ENCODE data around the gene TMEM272.

The TMEM272 gene

DNA sequence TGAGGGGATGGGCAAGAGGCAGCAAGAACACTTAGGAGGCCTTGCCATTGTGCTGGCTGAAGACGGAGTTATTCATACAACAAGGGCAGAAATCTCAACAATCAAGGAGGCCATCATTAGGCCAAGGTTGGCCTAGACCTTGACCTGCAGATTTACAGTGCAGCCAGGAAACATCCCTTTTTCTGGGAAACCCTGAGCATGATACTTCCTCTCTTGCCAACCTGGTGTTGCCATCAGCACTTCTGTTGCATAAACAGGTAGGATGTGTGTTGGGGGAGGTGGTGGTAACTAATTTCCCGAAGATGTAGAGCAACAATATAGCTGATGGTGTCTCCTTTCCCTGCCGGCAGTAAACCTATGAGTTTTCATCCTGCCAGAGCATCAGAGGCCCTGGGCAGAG, 8.0 kb downstream of the TMEM272 start:
- TF ChIP-seq, protein P1, sequence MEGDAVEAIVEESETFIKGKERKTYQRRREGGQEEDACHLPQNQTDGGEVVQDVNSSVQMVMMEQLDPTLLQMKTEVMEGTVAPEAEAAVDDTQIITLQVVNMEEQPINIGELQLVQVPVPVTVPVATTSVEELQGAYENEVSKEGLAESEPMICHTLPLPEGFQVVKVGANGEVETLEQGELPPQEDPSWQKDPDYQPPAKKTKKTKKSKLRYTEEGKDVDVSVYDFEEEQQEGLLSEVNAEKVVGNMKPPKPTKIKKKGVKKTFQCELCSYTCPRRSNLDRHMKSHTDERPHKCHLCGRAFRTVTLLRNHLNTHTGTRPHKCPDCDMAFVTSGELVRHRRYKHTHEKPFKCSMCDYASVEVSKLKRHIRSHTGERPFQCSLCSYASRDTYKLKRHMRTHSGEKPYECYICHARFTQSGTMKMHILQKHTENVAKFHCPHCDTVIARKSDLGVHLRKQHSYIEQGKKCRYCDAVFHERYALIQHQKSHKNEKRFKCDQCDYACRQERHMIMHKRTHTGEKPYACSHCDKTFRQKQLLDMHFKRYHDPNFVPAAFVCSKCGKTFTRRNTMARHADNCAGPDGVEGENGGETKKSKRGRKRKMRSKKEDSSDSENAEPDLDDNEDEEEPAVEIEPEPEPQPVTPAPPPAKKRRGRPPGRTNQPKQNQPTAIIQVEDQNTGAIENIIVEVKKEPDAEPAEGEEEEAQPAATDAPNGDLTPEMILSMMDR (IDR thresholded peaks at IDR 0.05; ENCODE audit: low read depth, low read length, missing control alignments) = no peak
- DNase-seq (ENCODE audit: extremely low read depth, low read depth) = no peak

DNA sequence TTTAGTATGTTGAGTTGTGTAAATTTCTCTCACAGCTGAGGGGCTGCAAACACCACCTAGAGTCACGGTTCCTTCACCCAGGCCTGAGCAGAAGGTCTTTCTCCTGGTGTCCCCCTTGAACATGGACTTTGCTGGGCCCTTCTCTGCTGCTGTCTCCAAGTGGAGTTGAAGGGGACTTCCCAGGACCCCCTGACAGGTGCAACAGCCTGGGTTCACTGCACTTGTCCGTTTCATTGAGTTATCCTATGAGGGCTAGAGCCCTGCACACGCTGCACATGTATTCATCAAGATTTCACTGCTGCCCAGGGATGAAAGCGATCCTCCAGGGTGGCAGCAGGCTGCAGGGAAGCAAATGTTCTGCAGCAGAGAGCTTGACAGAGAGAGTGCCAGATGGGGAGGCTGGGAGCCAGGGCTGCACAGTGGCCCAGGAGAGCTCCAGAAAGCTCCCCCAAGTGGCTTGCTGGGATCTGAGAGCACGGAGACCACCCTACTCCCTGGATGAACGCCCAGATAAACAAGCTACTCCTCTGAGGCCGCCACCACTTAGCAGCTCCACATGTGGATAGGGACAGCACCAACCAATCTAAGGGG, 10.3 kb downstream of the TMEM272 start:
- H3K4me3 ChIP-seq (replicated peaks; ENCODE audit: low read depth, low read length) = no peak overlapping the region
- DNase-seq (ENCODE audit: extremely low read depth, low read depth) = no peak
- TF ChIP-seq, protein P1 (IDR thresholded peaks at IDR 0.05; ENCODE audit: low read depth, low read length, missing control alignments) = no peak

More for the DNA sequence above, 8.0 kb downstream of the TMEM272 start:
- no peak overlapping the region for H3K4me3 ChIP-seq (replicated peaks; ENCODE audit: low read depth, low read length)

DNA sequence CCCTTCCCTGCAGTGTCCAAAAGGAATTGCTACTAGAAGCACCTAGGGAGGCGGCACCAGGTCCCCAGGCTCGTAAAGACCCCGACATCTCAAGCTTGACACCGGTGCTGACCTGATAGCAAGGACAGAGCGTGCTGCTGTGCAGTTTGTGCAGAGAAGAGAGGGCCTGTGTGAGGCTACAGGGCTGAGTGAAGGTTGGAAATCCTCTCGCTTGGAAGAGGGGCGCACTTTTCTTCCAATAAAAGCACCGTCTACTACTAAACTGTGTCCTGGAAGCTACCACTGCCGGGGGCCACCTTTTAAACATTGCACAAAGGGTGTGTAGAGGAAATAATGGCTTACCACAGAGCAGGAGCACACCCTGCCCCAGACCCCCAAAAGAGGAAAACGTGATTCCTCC, 11.0 kb downstream of the TMEM272 start:
- H3K4me3 ChIP-seq (replicated peaks; ENCODE audit: low read depth, low read length) = no peak overlapping the region
- TF ChIP-seq, protein P1 (IDR thresholded peaks at IDR 0.05; ENCODE audit: low read depth, low read length, missing control alignments) = no peak
- no peak for DNase-seq (ENCODE audit: extremely low read depth, low read depth)

DNA sequence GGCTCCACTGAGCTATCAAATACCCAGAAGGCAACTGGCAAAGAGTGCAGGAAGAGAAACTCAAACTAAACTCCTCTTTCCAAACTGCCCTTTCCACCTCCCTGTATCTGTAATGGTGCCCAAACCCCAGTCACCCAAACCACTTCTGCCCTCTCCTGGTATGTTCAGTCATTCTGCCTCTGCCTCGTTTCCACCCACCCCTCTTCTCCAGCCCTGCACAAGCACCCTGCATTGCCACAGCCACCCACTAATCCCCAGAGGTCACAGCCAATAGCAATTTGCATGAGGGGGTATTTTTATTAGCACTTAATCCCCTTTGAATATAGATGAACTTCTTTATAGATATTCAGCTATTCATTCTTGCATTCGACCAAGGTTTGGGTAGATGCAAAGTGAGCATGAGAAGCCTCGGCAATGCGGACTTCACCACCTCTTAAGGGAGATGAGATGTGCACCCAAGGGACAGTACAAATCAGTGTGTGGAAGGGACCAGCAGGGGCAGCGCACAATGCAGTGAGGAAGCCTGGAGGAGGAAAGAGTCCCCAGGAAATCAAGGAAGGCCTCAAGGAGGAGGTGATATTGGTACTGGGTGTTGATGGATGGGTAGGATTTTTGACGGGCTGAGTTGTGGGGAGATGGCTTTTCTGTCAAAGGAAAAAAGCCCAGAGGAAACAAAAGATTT, 12.4 kb downstream of the TMEM272 start:
- no peak overlapping the region for H3K4me3 ChIP-seq (replicated peaks; ENCODE audit: low read depth, low read length)
- no peak for DNase-seq (ENCODE audit: extremely low read depth, low read depth)
- TF ChIP-seq, protein P1 (IDR thresholded peaks at IDR 0.05; ENCODE audit: low read depth, low read length, missing control alignments) = no peak

DNA sequence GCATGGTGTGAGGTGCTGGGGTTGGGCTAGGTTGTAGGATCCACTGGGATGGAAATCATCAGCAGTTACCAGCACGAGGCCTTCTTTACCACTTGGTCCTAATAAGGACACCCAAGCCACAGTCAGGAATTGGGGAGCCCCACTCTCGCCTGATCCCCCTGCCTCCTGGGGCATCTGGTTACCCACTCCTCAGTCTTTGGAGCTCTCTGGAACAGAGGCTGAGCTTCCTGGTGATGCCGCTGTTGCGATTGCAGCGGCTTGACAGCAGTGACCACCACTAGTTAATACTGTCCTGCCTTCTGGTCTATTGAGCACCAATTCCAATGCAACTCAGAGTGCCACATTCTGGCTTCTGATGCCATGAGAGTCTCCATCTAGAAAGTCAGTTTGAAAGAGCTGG, 13.5 kb downstream of the TMEM272 start:
- TF ChIP-seq, protein P1 (IDR thresholded peaks at IDR 0.05; ENCODE audit: low read depth, low read length, missing control alignments) = no peak
- DNase-seq (ENCODE audit: extremely low read depth, low read depth) = no peak
- no peak overlapping the region for H3K4me3 ChIP-seq (replicated peaks; ENCODE audit: low read depth, low read length)

DNA sequence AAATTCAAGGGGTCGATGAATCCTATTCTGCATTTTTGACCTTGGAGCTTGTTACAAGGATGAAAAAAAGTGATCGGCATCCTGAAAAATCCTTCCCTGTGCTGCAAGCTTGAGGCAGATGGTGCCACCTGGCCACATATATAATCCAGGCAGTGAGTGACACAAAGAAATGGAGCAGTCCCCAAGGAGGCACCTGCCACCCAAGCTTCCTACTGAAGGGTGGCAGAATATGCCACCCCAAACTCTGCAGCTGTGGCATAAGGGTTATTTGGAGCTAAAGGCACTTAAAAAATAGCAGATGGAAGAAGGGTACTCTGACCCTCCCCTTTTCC, 15.4 kb downstream of the TMEM272 start:
- TF ChIP-seq, protein P1 (IDR thresholded peaks at IDR 0.05; ENCODE audit: low read depth, low read length, missing control alignments) = no peak
- H3K4me3 ChIP-seq (replicated peaks; ENCODE audit: low read depth, low read length) = no peak overlapping the region
- DNase-seq (ENCODE audit: extremely low read depth, low read depth) = no peak
